Amygdala (tissue), 56 donors: ENCODE data around the gene DHRS1.
A peak's percentile ranks its signal among the peaks of the same experiment; 100 is the strongest.

Experiments
- DNase-seq, 56 donors: peaks; one replicate each; lab custom pipeline; 2025; lab: John Stamatoyannopoulos, UW

The DHRS1 gene

DNA sequence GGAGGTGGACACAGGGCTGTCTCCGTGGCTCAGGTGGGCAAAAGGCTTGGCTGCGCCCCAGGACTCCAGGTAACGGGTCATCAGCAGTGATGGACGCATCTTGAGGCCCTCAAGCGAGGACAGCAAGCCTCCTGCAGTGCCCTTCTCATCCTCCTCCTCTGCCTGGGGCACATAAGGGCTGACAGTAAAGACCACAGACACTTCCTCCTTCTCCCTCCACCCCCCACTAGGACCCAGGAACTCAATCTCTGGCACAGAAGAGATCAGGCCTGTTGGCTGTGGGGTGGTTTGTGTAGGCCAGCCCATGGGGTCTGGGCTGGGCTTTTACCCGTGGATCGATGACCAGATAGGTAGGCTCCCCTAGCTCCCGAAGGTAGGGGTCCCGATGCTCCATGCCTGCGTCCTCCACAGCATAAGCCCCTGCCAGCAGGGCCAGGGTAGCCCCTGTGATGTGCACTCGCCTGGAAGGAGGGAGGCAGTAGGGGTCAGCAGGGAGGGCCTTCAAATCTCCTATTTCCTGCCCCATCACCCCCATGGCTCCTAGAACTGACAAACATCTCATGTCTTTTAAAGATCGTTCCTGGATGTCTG is 29.6 kb upstream of the DHRS1 start:
- DNase-seq, result no peak

DNA sequence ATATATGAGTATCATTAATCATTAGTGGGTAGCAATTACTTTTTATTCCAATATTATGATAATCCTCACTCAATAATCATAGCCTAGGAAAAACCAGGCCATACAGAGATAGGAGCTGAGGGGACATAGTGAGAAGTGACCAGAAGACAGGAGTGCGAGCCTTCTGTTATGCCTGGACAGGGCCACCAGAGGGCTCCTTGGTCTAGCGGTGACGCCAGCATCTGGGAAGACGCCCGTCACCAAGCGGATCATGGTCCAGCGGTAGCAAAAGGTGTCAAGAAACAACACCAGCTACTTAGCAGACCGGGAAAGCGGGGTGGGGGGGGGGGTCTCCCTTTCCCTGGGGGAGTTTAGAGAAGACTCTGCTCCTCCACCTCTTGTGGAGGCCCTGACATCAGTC is 28.3 kb upstream of the DHRS1 start:
- DNase-seq, result peak in 15 of 56 donors; percentile 15 to 65 (median 42)

DNA sequence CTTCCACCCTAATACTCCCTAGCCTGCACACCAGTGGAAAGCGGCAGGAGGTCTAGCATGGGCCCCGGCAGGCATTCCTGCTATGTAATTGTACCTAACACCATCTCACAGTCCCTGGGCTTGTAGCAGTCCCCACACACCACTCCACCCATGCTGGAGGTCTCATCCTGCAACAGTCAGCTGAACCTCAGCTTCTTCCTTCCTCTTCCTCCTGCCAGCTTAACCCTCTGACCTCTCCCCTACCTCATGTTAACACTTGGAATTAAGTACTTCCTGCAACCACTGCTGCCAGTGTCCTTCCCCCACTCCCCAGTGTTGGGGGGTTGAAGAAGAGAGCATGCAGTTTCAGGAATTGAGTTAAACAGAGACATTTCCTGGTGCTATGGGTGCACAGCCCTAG is 27.7 kb upstream of the DHRS1 start:
- no peak for DNase-seq

- no peak for DNase-seq
Observed at GRCh38 chr14:24325963-24326362, 26.4 kb upstream of the DHRS1 start.

DNA sequence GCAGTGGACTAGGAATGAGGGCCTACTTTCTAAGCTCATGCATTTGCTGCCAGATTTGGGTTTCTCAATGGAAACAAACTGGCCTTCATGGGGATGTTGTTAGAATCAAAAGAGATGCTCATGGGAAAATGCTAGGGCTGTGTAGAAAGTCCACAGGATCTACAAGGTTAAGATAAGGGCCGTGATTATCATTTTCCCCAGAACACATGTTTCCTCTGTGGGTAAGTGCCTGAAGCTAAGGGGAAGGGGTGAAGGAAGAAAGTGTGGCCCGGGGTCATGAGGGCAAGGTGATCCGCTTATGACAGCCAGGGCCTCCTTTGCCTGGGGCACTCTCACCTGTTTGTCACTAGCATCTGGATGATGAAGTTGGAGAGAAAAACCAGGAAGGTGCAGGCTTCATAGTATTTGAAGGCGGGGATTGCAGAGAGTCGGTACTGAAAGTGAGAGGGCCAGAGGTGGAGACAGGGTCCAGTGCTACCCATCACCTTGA is 25.5 kb upstream of the DHRS1 start:
- no peak for DNase-seq

DNA sequence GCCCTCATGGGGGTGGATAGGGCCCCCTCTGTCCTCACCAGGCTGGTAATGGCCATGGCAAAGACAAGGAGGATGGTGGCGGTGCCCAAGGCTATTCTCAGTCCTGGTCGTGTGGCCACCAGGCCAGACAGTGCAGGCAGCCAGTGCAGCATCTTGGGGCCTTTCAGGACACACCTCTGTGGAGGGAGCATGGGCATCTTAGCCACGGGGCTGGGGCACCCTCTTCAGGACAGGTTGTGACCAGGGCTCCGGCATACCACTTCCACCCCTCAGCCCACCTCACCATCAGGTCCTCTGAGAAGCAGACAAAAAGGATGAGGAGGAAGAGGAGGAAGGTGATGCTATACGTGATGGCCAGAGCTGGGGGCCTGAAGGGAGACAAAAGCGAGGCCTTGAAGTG is 24.4 kb upstream of the DHRS1 start:
- DNase-seq, result no peak

- no peak for DNase-seq
Observed at GRCh38 chr14:24323341-24323740, 23.8 kb upstream of the DHRS1 start.

GRCh38 chr14:24322672-24323071 is 23.1 kb upstream of the DHRS1 start:
- DNase-seq, result no peak

DNA sequence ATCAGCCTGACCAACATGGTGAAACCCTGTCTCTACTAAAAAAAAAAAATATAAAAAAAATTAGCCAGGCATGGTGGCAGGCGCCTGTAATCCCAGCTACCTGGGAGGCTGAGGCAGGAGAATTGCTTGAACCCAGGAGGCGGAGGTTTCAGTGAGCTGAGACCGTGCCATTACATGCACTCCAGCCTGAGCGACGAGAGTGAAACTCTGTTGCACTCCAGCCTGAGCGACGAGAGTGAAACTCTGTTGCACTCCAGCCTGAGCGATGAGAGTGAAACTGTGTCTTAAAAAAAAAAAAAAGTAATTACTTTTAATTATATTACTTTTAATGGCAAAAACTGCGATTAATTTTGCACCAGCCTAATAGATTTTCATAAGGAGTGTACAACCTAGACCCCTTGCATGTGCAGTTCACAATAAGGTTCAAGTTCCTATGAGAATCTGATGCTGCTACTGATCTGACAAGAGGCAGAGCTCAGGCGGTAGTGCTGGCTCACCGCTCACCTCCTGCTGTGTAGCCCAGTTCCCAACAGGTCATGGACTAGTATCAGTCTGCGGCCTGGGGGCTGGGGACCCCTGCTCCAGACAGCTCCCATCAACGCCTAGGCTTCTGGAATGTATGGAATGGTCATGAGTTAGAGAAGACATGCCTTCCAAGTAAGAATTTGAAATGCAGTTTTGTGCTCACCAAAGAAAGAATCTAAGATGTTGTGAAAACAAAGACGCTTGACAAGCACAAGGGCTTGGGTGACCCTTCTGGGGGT is 21.8 kb upstream of the DHRS1 start:
- no peak for DNase-seq

DNA sequence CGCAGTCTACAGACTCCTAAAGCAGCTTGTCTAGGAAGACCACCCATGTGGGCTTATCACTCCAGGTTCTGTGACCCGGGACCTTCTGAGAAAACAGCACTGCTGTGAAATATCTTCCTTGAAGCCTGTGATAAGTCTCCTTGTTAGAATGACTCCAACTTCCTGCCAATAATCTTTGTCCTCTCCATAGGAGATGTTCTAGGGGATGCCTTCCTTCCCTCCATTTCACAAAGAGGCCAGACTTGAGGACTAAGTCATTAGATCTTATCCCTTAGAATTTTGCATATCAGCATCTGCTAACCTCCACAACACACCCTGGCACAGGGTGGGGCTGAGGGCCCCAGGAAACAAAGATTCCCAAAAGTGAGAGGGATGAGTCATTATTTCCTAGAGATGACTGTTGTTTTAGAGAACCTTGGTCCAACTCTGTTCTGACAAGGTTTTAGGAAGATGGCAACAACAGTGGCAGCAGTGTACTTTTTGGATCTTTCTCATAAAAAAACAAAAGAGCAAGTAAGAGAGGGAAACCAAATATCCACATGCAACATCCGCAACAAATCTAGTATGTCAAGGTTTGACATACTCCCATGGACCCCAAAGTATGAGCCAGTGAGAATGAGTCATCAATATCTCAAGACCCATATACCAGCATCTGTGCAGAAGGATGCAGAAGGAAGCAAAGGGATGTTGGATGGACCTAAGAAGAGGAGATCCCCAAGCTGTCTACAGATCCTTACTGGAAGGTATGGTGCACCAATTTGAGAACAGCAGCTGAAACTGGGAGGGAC is 17.8 kb upstream of the DHRS1 start:
- DNase-seq, result no peak

DNA sequence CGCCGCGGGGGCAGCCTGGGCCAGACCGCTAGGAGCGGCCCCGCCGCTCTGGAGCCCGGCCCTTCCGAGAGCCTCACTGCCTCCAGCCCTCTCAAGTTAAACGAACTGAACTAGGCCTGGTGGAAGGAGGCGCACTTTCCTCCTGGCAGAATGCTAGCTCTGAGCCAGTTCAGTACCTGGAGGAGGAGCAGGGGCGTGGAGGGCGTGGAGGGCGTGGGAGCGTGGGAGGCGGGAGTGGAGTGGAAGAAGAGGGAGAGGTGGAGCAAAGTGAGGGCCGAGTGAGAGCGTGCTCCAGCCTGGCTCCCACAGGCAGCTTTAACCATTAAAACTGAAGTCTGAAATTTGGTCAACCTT is 17.0 kb upstream of the DHRS1 start:
- no peak for DNase-seq

GRCh38 chr14:24315807-24316596 is 16.4 kb upstream of the DHRS1 start:
- DNase-seq, result peak in 1 of 56 donors; percentile 14

- no peak for DNase-seq
Observed at GRCh38 chr14:24315243-24315806, 15.7 kb upstream of the DHRS1 start.

DNA sequence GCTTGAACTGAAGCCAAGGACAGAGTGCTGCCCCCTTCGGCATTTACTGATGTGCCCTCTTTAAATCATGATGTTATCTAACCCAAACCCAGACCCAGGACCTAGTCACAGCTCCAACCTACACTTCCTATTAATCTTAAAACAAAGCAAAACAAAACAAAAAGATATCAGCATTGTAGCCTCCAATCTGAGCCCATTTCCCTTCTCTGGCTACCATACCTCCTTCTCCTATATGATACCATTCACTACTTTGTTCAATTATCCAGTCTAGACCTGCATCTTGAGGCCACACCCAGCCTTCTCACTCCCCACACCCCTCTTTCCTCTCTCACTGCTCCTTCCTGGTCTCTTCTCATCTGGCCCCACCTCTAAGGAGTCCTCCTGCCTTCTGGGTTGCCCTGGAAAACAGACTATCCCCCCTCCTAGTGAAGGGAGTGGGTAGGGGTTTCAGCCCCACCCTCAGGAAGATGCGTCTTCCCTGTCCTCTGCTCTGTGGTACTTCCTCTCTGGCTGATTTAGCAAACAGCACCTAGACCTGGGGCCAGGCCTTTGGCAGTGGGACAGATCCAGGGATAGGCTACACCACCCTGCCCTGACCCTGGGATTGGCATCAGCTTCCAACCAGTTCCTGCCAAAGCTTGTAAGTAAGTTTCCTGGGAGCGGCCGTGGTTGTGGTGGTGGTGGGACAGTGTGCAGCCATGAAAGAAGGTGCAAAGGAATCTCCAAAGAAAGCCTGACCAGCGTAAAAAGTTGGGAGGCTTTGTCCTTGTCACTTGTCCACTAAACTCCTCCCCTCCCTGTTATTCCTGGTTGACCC is 15.0 kb upstream of the DHRS1 start:
- DNase-seq, result no peak

GRCh38 chr14:24313913-24314312 is 14.3 kb upstream of the DHRS1 start:
- no peak for DNase-seq

GRCh38 chr14:24312736-24313507 is 13.3 kb upstream of the DHRS1 start:
- no peak for DNase-seq

GRCh38 chr14:24311837-24312615 is 12.4 kb upstream of the DHRS1 start:
- DNase-seq, result no peak
